Adrenal gland (tissue), 12 donors: Measurements from ENCODE around the gene LSAMP. TPM values are rescaled to one million over a fixed set of nuclear protein-coding genes. Genes with fewer than 3 reads are reported as not detected.

Source experiments
- DNase-seq, 7 donors: peaks; one replicate each; pipeline ENCODE4 v3.0.0-alpha.2; 2019 to 2020
- H3K27ac ChIP-seq, 5 donors: fragments of 200-600 bp; sonication (generic) in 4 of 5; 1 replicate in 3 of 5; 2 replicates in 2 of 5; pipeline versions ENCODE4 v1.5.1 to v1.8.0; 2016 to 2020; ENCODE audit warnings: mild to moderate bottlenecking in 1 of 5
- H3K27me3 ChIP-seq: fragments of 200-600 bp; 2 replicates; pipeline ENCODE4 v1.8.0; 2021
- H3K36me3 ChIP-seq, 2 donors: fragments of 200-600 bp; replicated peaks in 1 of 2; 1 replicate in 1 of 2; 2 replicates in 1 of 2; pipeline versions ENCODE4 v1.5.1 to v1.8.0; 2018 to 2022
- H3K4me1 ChIP-seq, 2 donors: fragments of 200-600 bp; replicated peaks in 1 of 2; 1 replicate in 1 of 2; 2 replicates in 1 of 2; pipeline versions ENCODE4 v1.5.1 to v1.8.0; 2018 to 2021
- H3K4me3 ChIP-seq, 4 donors: fragments of 200-600 bp; sonication (generic) in 3 of 4; one replicate each; pipeline ENCODE4 v1.5.1; 2016 to 2018
- H3K9me3 ChIP-seq, 3 donors: fragments of 200-600 bp; sonication (generic) in 1 of 3; replicated peaks in 1 of 3; 1 replicate in 2 of 3; 2 replicates in 1 of 3; pipeline versions ENCODE4 v1.5.1 to v1.8.0; 2016 to 2021
- CTCF ChIP-seq, 6 experiments: fragments of 450-650 bp in 4 of 6; fragments of 200-600 bp in 2 of 6; sonication (generic) in 1 of 6; IDR thresholded peaks; 1 replicate in 5 of 6; 2 replicates in 1 of 6; pipeline versions ENCODE4 v1.5.1 to v1.8.0; 2016 to 2021; ENCODE audit warnings: antibody characterized with exemption in 6 of 6, mild to moderate bottlenecking in 2 of 6, moderate library complexity in 1 of 6
- POLR2A ChIP-seq, 2 donors: fragments of 450-650 bp; IDR thresholded peaks; one replicate each; pipeline ENCODE4 v1.6.1; 2017; ENCODE audit warnings: antibody characterized with exemption in 2 of 2, mild to moderate bottlenecking in 2 of 2, moderate library complexity in 1 of 2
- WGBS, 4 donors: extraction: QIAGEN DNeasy Blood & Tissue Kit in 2 of 4; methylation state at CpG; one replicate each; pipeline versions ENCODE4 v1.1.5 to v1.1.7; 2013 to 2017; 5-methylcytosine and 5-hydroxymethylcytosine counted together
- intact Hi-C, 2 donors: fragments of 100-400 bp; cut with DNase I; formaldehyde crosslinking; loops; one replicate each; pipeline versions ENCODE4 v1.14.1 to v1.15.0; 2022 to 2023
- polyA plus RNA-seq, 3 donors: library from polyadenylated mRNA; stranded (reverse); fragments of 200-250 nt in 2 of 3; fragments of 350-450 nt in 1 of 3; fragmentation: Illumina TruSeq in 1 of 3; extraction: RNeasy Lipid Tissue Mini Kit (QIAGEN cat#74804) in 1 of 3; gene quantifications; one replicate each; pipeline ENCODE4 v1.2.3, GENCODE V29; 2013 to 2014
- total RNA-seq, 9 donors: library from RNA; depleted of rRNA in 4 of 9; stranded (reverse); fragments of >200 nt in 4 of 9; fragments of 120-200 nt in 1 of 9; fragmentation: NEBNext Ultra II Directional in 1 of 9; extraction: Animal tissue kit (Norgen Biotek cat#: 25700) in 1 of 9; gene quantifications; one replicate each; pipeline versions ENCODE4 v1.1.0 to v1.2.4, GENCODE V29; 2013 to 2023
- donor health status: healthy with polysubstance abuse.
- donor health status: Bipolar disorder and iron deficiency.
- donor health status: DM: yes; HTN: yes; CAD: no.
- donor health status: DM: no; HTN: no; CAD: no.
- donor health status: DM: no; HTN: no; CAD: no.
- donor health status: DM: yes; HTN: yes; CAD: no.

Gene LSAMP
- total and polyA plus RNA-seq, 12 donors: 5.8 to 53.5 (median 24.3) TPM

GRCh38 chr3:116390318-116390717 lies 55.0 kb downstream of the LSAMP start:
- WGBS, 4 donors: 95 to 100% (median 99%) methylated on average over 1 of the region's 1 CpG
- intact Hi-C loops: no loop called here

GRCh38 chr3:116388867-116389385 lies 56.4 kb downstream of the LSAMP start:
- Histone ChIP-seq H3K27me3 (no peaks in the 10 kb centered on the region), H3K4me3 (no peak overlapping the region), H3K9me3 (no peaks in the 10 kb centered on the region), H3K27ac (no peak overlapping the region), H3K4me1 (peaks cover 0 to 4% of the 10 kb centered on the region in 2 donors), H3K36me3 (no peaks in the 10 kb centered on the region)
- no peak for TF ChIP-seq POLR2A (IDR thresholded peaks at IDR 0.05)
- TF ChIP-seq CTCF (IDR thresholded peaks at IDR 0.05): no peak
- DNase-seq: no peak
- WGBS, 4 donors: 31 to 46% (median 40%) methylated on average over 2 of the region's 2 CpGs
- intact Hi-C loops: no loop called here

More at GRCh38 chr3:116390318-116390717, 55.0 kb downstream of the LSAMP start:
- TF ChIP-seq POLR2A (IDR thresholded peaks at IDR 0.05) (no peak), CTCF (IDR thresholded peaks at IDR 0.05) (no peak)
- no peaks in the 10 kb centered on the region for H3K9me3 ChIP-seq
- no peak overlapping the region for H3K4me3 ChIP-seq
- H3K4me1 ChIP-seq: peaks cover 0 to 4% of the 10 kb centered on the region in 2 donors
- DNase-seq: no peak
- no peaks in the 10 kb centered on the region for H3K36me3 ChIP-seq
- H3K27me3 ChIP-seq: no peaks in the 10 kb centered on the region
- no peak overlapping the region for H3K27ac ChIP-seq

- intact Hi-C loops: no loop called here
- 82 to 96% (median 90%) methylated on average over 2 of the region's 2 CpGs for WGBS, 4 donors
- no peak for DNase-seq
- H3K36me3 ChIP-seq: no peaks in the 10 kb centered on the region
- no peaks in the 10 kb centered on the region for H3K9me3 ChIP-seq
- no peak overlapping the region for H3K4me3 ChIP-seq
- H3K27ac ChIP-seq: no peak overlapping the region
- peaks cover 0 to 4% of the 10 kb centered on the region in 2 donors for H3K4me1 ChIP-seq
- TF ChIP-seq POLR2A (IDR thresholded peaks at IDR 0.05) (no peak), CTCF (IDR thresholded peaks at IDR 0.05) (no peak)
- H3K27me3 ChIP-seq: no peaks in the 10 kb centered on the region
Observed at GRCh38 chr3:116386168-116386567, 59.1 kb downstream of the LSAMP start.

- peaks cover 0 to 4% of the 10 kb centered on the region in 2 donors for H3K4me1 ChIP-seq
- H3K27me3 ChIP-seq: no peaks in the 10 kb centered on the region
- H3K9me3 ChIP-seq: no peaks in the 10 kb centered on the region
- WGBS, 4 donors: 60 to 82% (median 77%) methylated on average over 2 of the region's 2 CpGs
- DNase-seq: no peak
- intact Hi-C loops: no loop called here
- H3K4me3 ChIP-seq: no peak overlapping the region
- no peak for TF ChIP-seq POLR2A (IDR thresholded peaks at IDR 0.05)
- TF ChIP-seq CTCF (IDR thresholded peaks at IDR 0.05): no peak
- no peaks in the 10 kb centered on the region for H3K36me3 ChIP-seq
- H3K27ac ChIP-seq: no peak overlapping the region
Observed at GRCh38 chr3:116384717-116385116, 60.6 kb downstream of the LSAMP start.
